Stimulated activated CD4-positive, alpha-beta T cell treated with anti-CD3 and anti-CD28 coated beads, TNF-alpha, amount 100 ng/mL, for 1 hour (primary cell): ENCODE measurements around the gene SLC22A1.
"Not testable (repeated sequence)": the region's sequence is repeated elsewhere in the genome, so short reads cannot be mapped to it uniquely, and the experiment has no call there.

ENCODE experiments used
- DNase-seq, 3 donors: peaks; one replicate each; pipeline ENCODE4 v3.0.0-alpha.2; 2020; ENCODE audit warnings: low read depth in 3 of 3, low spot score in 1 of 3

The SLC22A1 gene

GRCh38 chr6:160121558-160121957 is at the start of gene SLC22A1:
Gene SLC22A1, plus strand, starts transcription at chr6:160121815. Its CDS starts 121 bp downstream, at chr6:160121936.
- DNase-seq, result no peak

GRCh38 chr6:160073272-160073671 is 48.3 kb upstream of the SLC22A1 start:
- DNase-seq, result no peak

GRCh38 chr6:160076009-160076408 is 45.6 kb upstream of the SLC22A1 start:
- no peak for DNase-seq

GRCh38 chr6:160077024-160077423 is 44.6 kb upstream of the SLC22A1 start:
- no peak for DNase-seq

GRCh38 chr6:160077526-160077925 is 44.1 kb upstream of the SLC22A1 start:
- DNase-seq, result no peak

- DNase-seq, result no peak
Observed at GRCh38 chr6:160078883-160079685, 42.5 kb upstream of the SLC22A1 start.

- DNase-seq, result no peak
Observed at GRCh38 chr6:160079686-160080043, 42.0 kb upstream of the SLC22A1 start.

- no peak for DNase-seq
Observed at GRCh38 chr6:160080097-160080496, 41.5 kb upstream of the SLC22A1 start.

- no peak for DNase-seq
Observed at GRCh38 chr6:160081398-160081797, 40.2 kb upstream of the SLC22A1 start.

- DNase-seq, result no peak
Observed at GRCh38 chr6:160082627-160083026, 39.0 kb upstream of the SLC22A1 start.

GRCh38 chr6:160084198-160084776 is 37.3 kb upstream of the SLC22A1 start:
- DNase-seq, result no peak

GRCh38 chr6:160085226-160085625 is 36.4 kb upstream of the SLC22A1 start:
- DNase-seq, result no peak

- DNase-seq, result no peak
Observed at GRCh38 chr6:160085713-160086505, 35.7 kb upstream of the SLC22A1 start.

- no peak for DNase-seq
Observed at GRCh38 chr6:160086754-160087153, 34.9 kb upstream of the SLC22A1 start.

GRCh38 chr6:160088069-160088783 is 33.4 kb upstream of the SLC22A1 start:
- no peak for DNase-seq

- no peak for DNase-seq
Observed at GRCh38 chr6:160088784-160089533, 32.7 kb upstream of the SLC22A1 start.

- DNase-seq, result no peak
Observed at GRCh38 chr6:160089534-160089897, 32.1 kb upstream of the SLC22A1 start.

- not testable (repeated sequence) for DNase-seq
Observed at GRCh38 chr6:160090442-160091239, 31.0 kb upstream of the SLC22A1 start.

GRCh38 chr6:160092176-160092575 is 29.4 kb upstream of the SLC22A1 start:
- DNase-seq, result not testable (repeated sequence)

- no peak for DNase-seq
Observed at GRCh38 chr6:160092602-160093001, 29.0 kb upstream of the SLC22A1 start.
